Measurements from ENCODE around the gene NLRP1.

GRCh38 chr17:5501685-5502084 lies 82.6 kb downstream of the NLRP1 start:
- TF ChIP-seq MAX (IDR thresholded peaks at IDR 0.05; ENCODE audit: insufficient read depth, insufficient read length) (no peak), CTCF (IDR thresholded peaks at IDR 0.05; ENCODE audit: extremely low read depth in 1 of 2, insufficient read depth in 1 of 2, low read depth in 1 of 2, low read length in 2 of 2) (no peak), POLR2A (IDR thresholded peaks at IDR 0.05; ENCODE audit: low read depth, low read length) (no peak)

All from endothelial cell of umbilical vein (primary cell).